Osteoblast (primary cell): Measurements from ENCODE around the gene FXYD6. TPM values are rescaled to one million over a fixed set of nuclear protein-coding genes. Genes with fewer than 3 reads are reported as not detected.

Experiments
- DNase-seq: peaks from one replicate; pipeline ENCODE4 v3.0.0; 2011; ENCODE audit warnings: low spot score, mixed read lengths; ENCODE audit not compliant: insufficient read length; ENCODE audit errors: missing footprints
- H2AFZ ChIP-seq: 2 replicates; pipeline ENCODE4 v1.6.0; 2011; ENCODE audit warnings: mild to moderate bottlenecking, low read length
- H3K27ac ChIP-seq: 2 replicates; pipeline ENCODE4 v1.5.1; 2011; ENCODE audit warnings: mild to moderate bottlenecking, low read depth, low read length, moderate library complexity
- H3K27me3 ChIP-seq: 2 replicates; pipeline ENCODE4 v1.6.0; 2012; ENCODE audit warnings: mild to moderate bottlenecking, control low read depth, inconsistent platforms, low read length, moderate library complexity; ENCODE audit not compliant: insufficient read depth
- H3K36me3 ChIP-seq: 2 replicates; pipeline ENCODE4 v1.5.1; 2011; ENCODE audit warnings: mild to moderate bottlenecking, low read length, control low read depth, moderate library complexity; ENCODE audit not compliant: insufficient read depth
- H3K4me1 ChIP-seq: 2 replicates; pipeline ENCODE4 v1.5.1; 2011; ENCODE audit warnings: mild to moderate bottlenecking, low read length, control low read depth, moderate library complexity; ENCODE audit not compliant: insufficient read depth
- H3K4me2 ChIP-seq: 2 replicates; pipeline ENCODE4 v1.6.0; 2011; ENCODE audit warnings: mild to moderate bottlenecking, low read length; ENCODE audit not compliant: insufficient read depth
- H3K4me3 ChIP-seq: fragments of 200-600 bp; sonication (generic); 3 replicates; pipeline ENCODE4 v1.5.1; 2012; ENCODE audit warnings: mild to moderate bottlenecking, low read length, inconsistent platforms; ENCODE audit not compliant: insufficient read depth
- H3K79me2 ChIP-seq: 2 replicates; pipeline ENCODE4 v1.6.0; 2012; ENCODE audit warnings: mild to moderate bottlenecking, low read length, control low read depth, inconsistent platforms; ENCODE audit not compliant: insufficient read depth
- H3K9me3 ChIP-seq: 2 replicates; pipeline ENCODE4 v1.5.1; 2011; ENCODE audit warnings: low read depth, low read length, control low read depth
- H4K20me1 ChIP-seq: 2 replicates; pipeline ENCODE4 v1.6.0; 2012; ENCODE audit warnings: mild to moderate bottlenecking, low read length, control low read depth; ENCODE audit not compliant: insufficient read depth
- CTCF ChIP-seq: IDR thresholded peaks from 2 replicates; pipeline ENCODE4 v1.5.1; 2011; ENCODE audit warnings: mild to moderate bottlenecking, low read depth, low read length, moderate library complexity; ENCODE audit errors: extremely low read depth
- total RNA-seq: library from RNA; depleted of rRNA; stranded (reverse); fragments of >200 nt; gene quantifications from 2 replicates; pipeline ENCODE4 v1.2.3, GENCODE V29; 2012

Gene FXYD6
- total RNA-seq, 1 donor: not detected

GRCh38 chr11:117820071-117820470 lies 56.4 kb downstream of the FXYD6 start:
- peaks cover 7% of the 10 kb centered on the region for H3K27me3 ChIP-seq
- no peak overlapping the region for H3K4me3 ChIP-seq
- H4K20me1 ChIP-seq: no peaks in the 10 kb centered on the region
- H3K4me1 ChIP-seq: no peaks in the 10 kb centered on the region
- no peaks in the 10 kb centered on the region for H3K9me3 ChIP-seq
- DNase-seq: peak; percentile 55
- H3K27ac ChIP-seq: no peak overlapping the region
- no peaks in the 10 kb centered on the region for H3K79me2 ChIP-seq
- no peak overlapping the region for H2AFZ ChIP-seq
- H3K36me3 ChIP-seq: no peaks in the 10 kb centered on the region
- H3K4me2 ChIP-seq: no peak overlapping the region
- TF ChIP-seq CTCF: no peak

- Histone ChIP-seq H2AFZ (no peak overlapping the region), H3K36me3 (no peaks in the 10 kb centered on the region), H3K79me2 (no peaks in the 10 kb centered on the region), H3K27ac (no peak overlapping the region), H3K9me3 (no peaks in the 10 kb centered on the region), H3K4me2 (no peak overlapping the region), H3K4me1 (no peaks in the 10 kb centered on the region), H3K27me3 (peaks cover 7% of the 10 kb centered on the region), H4K20me1 (no peaks in the 10 kb centered on the region), H3K4me3 (no peak overlapping the region)
- DNase-seq: peak; percentile 91
- peak; percentile 56 for TF ChIP-seq CTCF
These were observed 57.1 kb downstream of the FXYD6 start for GRCh38 chr11:117819096-117820040.

GRCh38 chr11:117818041-117818873 lies 58.2 kb downstream of the FXYD6 start:
- no peaks in the 10 kb centered on the region for H3K79me2 ChIP-seq
- no peak overlapping the region for H3K27ac ChIP-seq
- H3K4me2 ChIP-seq: no peak overlapping the region
- peak; percentile 51 for DNase-seq
- H3K4me3 ChIP-seq: no peak overlapping the region
- no peaks in the 10 kb centered on the region for H4K20me1 ChIP-seq
- no peak for TF ChIP-seq CTCF
- H3K27me3 ChIP-seq: peaks cover 2% of the 10 kb centered on the region
- no peaks in the 10 kb centered on the region for H3K36me3 ChIP-seq
- H3K4me1 ChIP-seq: no peaks in the 10 kb centered on the region
- H3K9me3 ChIP-seq: no peaks in the 10 kb centered on the region
- H2AFZ ChIP-seq: no peak overlapping the region
